HEK293T (cell line): Measurements from ENCODE around the gene TMEM259.

ENCODE experiments used
- CTCF ChIA-PET: fragments of 350-600 bp; formaldehyde crosslinking; extraction: SDS; loops from one replicate; lab custom pipeline; 2021; ENCODE audit warnings: antibody characterized with exemption, inconsistent platforms; lab: Yijun Ruan, JAX
- POLR2A ChIA-PET: fragments of 350-600 bp; formaldehyde crosslinking; extraction: SDS; loops from one replicate; lab custom pipeline; 2020; ENCODE audit warnings: antibody characterized with exemption, inconsistent platforms; lab: Yijun Ruan, JAX
- DNase-seq: peaks from one replicate; pipeline ENCODE4 v3.0.0; 2012; ENCODE audit warnings: mixed read lengths; ENCODE audit errors: extremely low spot score
- ARNT ChIP-seq: fragments of 450-650 bp; IDR thresholded peaks from 2 replicates; pipeline ENCODE4 v1.6.1; 2017; ENCODE audit warnings: mild to moderate bottlenecking
- BHLHE40 ChIP-seq: fragments of 450-650 bp; IDR thresholded peaks from 2 replicates; pipeline ENCODE4 v1.6.1; 2016; ENCODE audit warnings: mild to moderate bottlenecking, moderate library complexity, borderline replicate concordance
- CTBP1 ChIP-seq: fragments of 450-650 bp; IDR thresholded peaks from 2 replicates; pipeline ENCODE4 v1.6.1; 2016; ENCODE audit warnings: borderline replicate concordance
- ELF4 ChIP-seq: fragments of 450-650 bp; IDR thresholded peaks from 2 replicates; pipeline ENCODE4 v1.6.1; 2017; ENCODE audit warnings: antibody characterized with exemption
- FOXA1 ChIP-seq: fragments of 450-650 bp; IDR thresholded peaks from 2 replicates; pipeline ENCODE4 v1.6.1; 2016; ENCODE audit warnings: mild to moderate bottlenecking
- FOXK2 ChIP-seq: fragments of 450-650 bp; IDR thresholded peaks from 2 replicates; pipeline ENCODE4 v1.6.1; 2016; ENCODE audit warnings: mild to moderate bottlenecking
- FOXM1 ChIP-seq: fragments of 450-650 bp; IDR thresholded peaks from 2 replicates; pipeline ENCODE4 v1.6.1; 2017; ENCODE audit warnings: mild to moderate bottlenecking, borderline replicate concordance
- HDGF ChIP-seq: fragments of 450-650 bp; IDR thresholded peaks from 2 replicates; pipeline ENCODE4 v1.6.1; 2017; ENCODE audit warnings: antibody characterized with exemption, borderline replicate concordance
- L3MBTL2 ChIP-seq: fragments of 450-650 bp; conservative IDR thresholded peaks from 2 replicates; pipeline ENCODE4 v1.6.1; 2016; ENCODE audit warnings: mild to moderate bottlenecking
- LEF1 ChIP-seq: fragments of 450-650 bp; IDR thresholded peaks from 2 replicates; pipeline ENCODE4 v1.6.1; 2017; ENCODE audit warnings: mild to moderate bottlenecking, borderline replicate concordance
- NFRKB ChIP-seq: fragments of 450-650 bp; IDR thresholded peaks from 2 replicates; pipeline ENCODE4 v1.6.1; 2016; ENCODE audit warnings: mild to moderate bottlenecking, moderate library complexity
- PKNOX1 ChIP-seq: fragments of 450-650 bp; IDR thresholded peaks from 2 replicates; pipeline ENCODE4 v1.6.1; 2016
- SP1 ChIP-seq: fragments of 450-650 bp; IDR thresholded peaks from 2 replicates; pipeline ENCODE4 v1.6.1; 2017
- SUZ12 ChIP-seq: fragments of 450-650 bp; IDR thresholded peaks from 2 replicates; pipeline ENCODE4 v1.6.1; 2016; ENCODE audit warnings: mild to moderate bottlenecking
- TARDBP ChIP-seq: fragments of 450-650 bp; IDR thresholded peaks from 2 replicates; pipeline ENCODE4 v1.6.1; 2016
- ZNF384 ChIP-seq: fragments of 450-650 bp; IDR thresholded peaks from 2 replicates; pipeline ENCODE4 v1.6.1; 2016

TMEM259 gene

GRCh38 chr19:1006711-1007398, 14.1 kb downstream of the TMEM259 start:
- ChIA-PET CTCF (no interaction called here), POLR2A (interaction anchor here (0.8 kb wide), 1 partner anchor 13 kb away, joined by 3 read pairs; no protein-coding TSS in a partner anchor)
- TF ChIP-seq NFRKB (no peak), SP1 (no peak), ELF4 (no peak), PKNOX1 (no peak), TARDBP (no peak), SUZ12 (no peak)
- no peak for DNase-seq

GRCh38 chr19:1004803-1005664, 15.9 kb downstream of the TMEM259 start:
- POLR2A ChIA-PET = interaction anchor here (0.8 kb wide), 1 partner anchor 22 kb away, joined by 3 read pairs; the partner anchor contains the start of gene CNN2
- TF ChIP-seq BHLHE40 = no peak
- TF ChIP-seq PKNOX1 = no peak
- no peak for TF ChIP-seq FOXK2
- TF ChIP-seq FOXA1 = no peak
- no peak for TF ChIP-seq ARNT
- no peak for TF ChIP-seq ELF4
- no peak for TF ChIP-seq HDGF
- no peak for TF ChIP-seq L3MBTL2
- TF ChIP-seq TARDBP = no peak
- no peak for TF ChIP-seq SUZ12
- TF ChIP-seq FOXM1 = no peak
- TF ChIP-seq NFRKB = no peak
- no peak for TF ChIP-seq SP1
- no peak for TF ChIP-seq ZNF384
- TF ChIP-seq LEF1 = no peak
- no peak for TF ChIP-seq CTBP1
- CTCF ChIA-PET = interaction anchor here (0.7 kb wide), 1 partner anchor 10 kb away, joined by 3 read pairs; no protein-coding TSS in a partner anchor
- DNase-seq = no peak

GRCh38 chr19:1004204-1004802, 16.6 kb downstream of the TMEM259 start:
- TF ChIP-seq ARNT = no peak
- TF ChIP-seq ELF4 = no peak
- no peak for TF ChIP-seq PKNOX1
- no peak for TF ChIP-seq SUZ12
- no peak for TF ChIP-seq FOXA1
- no peak for TF ChIP-seq LEF1
- no peak for TF ChIP-seq HDGF
- no peak for TF ChIP-seq FOXK2
- no peak for TF ChIP-seq SP1
- TF ChIP-seq CTBP1 = no peak
- TF ChIP-seq TARDBP = no peak
- no peak for TF ChIP-seq BHLHE40

GRCh38 chr19:1003283-1003682, 17.6 kb downstream of the TMEM259 start:
- CTCF ChIA-PET = no interaction called here
- POLR2A ChIA-PET = interaction anchor here (1.0 kb wide), 1 partner anchor 18 kb away, joined by 3 read pairs; the partner anchor contains the start of gene RNU6-2
- TF ChIP-seq ARNT (no peak), BHLHE40 (no peak), FOXM1 (no peak), CTBP1 (no peak), HDGF (no peak), FOXK2 (no peak), TARDBP (no peak), SP1 (no peak), FOXA1 (no peak), ELF4 (no peak), NFRKB (no peak), LEF1 (no peak)
- no peak for DNase-seq

More at GRCh38 chr19:1004204-1004802, 16.6 kb downstream of the TMEM259 start:
- POLR2A ChIA-PET = interaction anchor here (0.8 to 1.0 kb wide), 2 partner anchors 17 to 23 kb away, joined by 3 read pairs; partner anchors contain the start of genes CNN2 and RNU6-2
- DNase-seq = no peak
- CTCF ChIA-PET = interaction anchor here (0.6 kb wide), 1 partner anchor 13 kb away, joined by 4 read pairs; no protein-coding TSS in a partner anchor

GRCh38 chr19:1002600-1002999, 18.3 kb downstream of the TMEM259 start:
- no peak for TF ChIP-seq ARNT
- no peak for TF ChIP-seq LEF1
- TF ChIP-seq FOXM1 = no peak
- TF ChIP-seq PKNOX1 = no peak
- no peak for TF ChIP-seq FOXA1
- TF ChIP-seq L3MBTL2 = no peak
- TF ChIP-seq NFRKB = no peak
- TF ChIP-seq ELF4 = no peak
- TF ChIP-seq SUZ12 = no peak
- TF ChIP-seq ZNF384 = no peak
- no peak for TF ChIP-seq BHLHE40
- TF ChIP-seq CTBP1 = no peak
- POLR2A ChIA-PET = no interaction called here
- CTCF ChIA-PET = no interaction called here
- no peak for DNase-seq
